HG03159 (cell line): ENCODE data around the gene NOB1.

Source experiments
- ATAC-seq: cut with Tn5 transposase; IDR thresholded peaks from one replicate; pipeline ENCODE4 v1.9.1; 2021; ENCODE audit warnings: mild to moderate bottlenecking, moderate library complexity; ENCODE audit not compliant: unreplicated experiment

The NOB1 gene

GRCh38 chr16:69724414-69724873 is 30.3 kb downstream of the NOB1 start:
- no peak for ATAC-seq

- ATAC-seq: no peak
Observed at GRCh38 chr16:69721441-69721957, 33.2 kb downstream of the NOB1 start.

GRCh38 chr16:69720822-69721430 is 33.8 kb downstream of the NOB1 start:
- ATAC-seq: no peak

GRCh38 chr16:69718111-69718764 is 36.5 kb downstream of the NOB1 start:
- ATAC-seq: no peak

- no peak for ATAC-seq
Observed at GRCh38 chr16:69717066-69717465, 37.7 kb downstream of the NOB1 start.

- no peak for ATAC-seq
Observed at GRCh38 chr16:69712914-69713581, 41.7 kb downstream of the NOB1 start.

- ATAC-seq: no peak
Observed at GRCh38 chr16:69712277-69712676, 42.4 kb downstream of the NOB1 start.

- no peak for ATAC-seq
Observed at GRCh38 chr16:69711115-69711740, 43.5 kb downstream of the NOB1 start.

- no peak for ATAC-seq
Observed at GRCh38 chr16:69709456-69710084, 45.2 kb downstream of the NOB1 start.

GRCh38 chr16:69707920-69708683 is 46.6 kb downstream of the NOB1 start:
- ATAC-seq: no peak

- ATAC-seq: no peak
Observed at GRCh38 chr16:69706975-69707340, 47.8 kb downstream of the NOB1 start.

- ATAC-seq: no peak
Observed at GRCh38 chr16:69706256-69706974, 48.3 kb downstream of the NOB1 start.

- no peak for ATAC-seq
Observed at GRCh38 chr16:69703638-69704037, 51.1 kb downstream of the NOB1 start.

GRCh38 chr16:69701866-69702265 is 52.9 kb downstream of the NOB1 start:
- ATAC-seq: no peak

- no peak for ATAC-seq
Observed at GRCh38 chr16:69701452-69701851, 53.3 kb downstream of the NOB1 start.

GRCh38 chr16:69699915-69700314 is 54.8 kb downstream of the NOB1 start:
- ATAC-seq: no peak

GRCh38 chr16:69698404-69698803 is 56.3 kb downstream of the NOB1 start:
- ATAC-seq: no peak

GRCh38 chr16:69693916-69694315 is 60.8 kb downstream of the NOB1 start:
- ATAC-seq: no peak

- ATAC-seq: no peak
Observed at GRCh38 chr16:69691980-69692911, 62.5 kb downstream of the NOB1 start.
